Measurements from ENCODE around the gene TUBB4B. TPM values are rescaled to one million over a fixed set of nuclear protein-coding genes. Genes with fewer than 3 reads are reported as not detected.

The TUBB4B gene
- total RNA-seq, 1 donor from 2014 or later, result 312 TPM

DNA sequence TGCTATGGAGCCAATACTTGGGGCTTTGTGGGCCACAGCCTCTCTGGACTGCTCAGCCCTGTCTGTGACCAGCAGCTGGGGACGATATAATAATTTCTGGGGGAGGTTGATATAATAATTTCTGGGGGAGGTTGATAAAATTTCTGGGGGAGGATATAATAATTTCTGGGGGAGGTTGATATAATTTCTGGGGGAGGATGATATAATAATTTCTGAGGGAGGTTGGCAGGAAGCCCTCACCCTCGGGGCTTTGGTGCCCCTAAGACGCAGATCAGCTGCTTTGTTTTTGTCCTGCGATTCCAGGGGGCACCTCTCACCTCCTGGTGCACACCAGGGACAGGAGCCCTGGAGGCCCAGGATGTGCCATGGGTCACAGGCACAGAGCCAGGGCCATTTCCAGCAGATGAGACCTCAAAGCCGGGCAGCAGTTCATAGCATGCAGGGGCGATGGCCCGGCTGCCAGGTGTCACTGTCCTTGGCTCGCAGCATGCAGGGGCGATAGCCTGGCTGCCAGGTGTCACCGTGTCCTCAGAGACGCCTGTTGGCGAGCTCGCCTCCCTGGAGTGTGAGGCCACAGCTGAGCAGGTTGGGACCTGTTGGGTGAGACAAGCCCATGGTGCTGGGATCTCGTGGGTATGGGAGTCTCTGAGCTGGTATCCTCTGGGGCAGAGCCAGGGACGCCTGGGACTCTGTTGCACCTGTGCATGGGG lies 32.7 kb downstream of the TUBB4B start:
- Histone ChIP-seq H3K27me3 (no peaks in the 10 kb centered on the region), H3K4me3 (no peak overlapping the region), H3K4me1 (peaks cover 46% of the 10 kb centered on the region), H3K36me3 (peaks cover 0 to 11% of the 10 kb centered on the region in 2 donors), H3K9me3 (no peaks in the 10 kb centered on the region), H3K27ac (no peak overlapping the region)
- intact Hi-C loops (cut with DNase I), result no loop called here
- no peak for DNase-seq (ENCODE audit: extremely low spot score in 2 of 2)
- TF ChIP-seq POLR2AphosphoS5 (IDR thresholded peaks at IDR 0.05; ENCODE audit: insufficient read depth in 1 of 2, low read depth in 1 of 2), result no peak
- TF ChIP-seq, protein P1, sequence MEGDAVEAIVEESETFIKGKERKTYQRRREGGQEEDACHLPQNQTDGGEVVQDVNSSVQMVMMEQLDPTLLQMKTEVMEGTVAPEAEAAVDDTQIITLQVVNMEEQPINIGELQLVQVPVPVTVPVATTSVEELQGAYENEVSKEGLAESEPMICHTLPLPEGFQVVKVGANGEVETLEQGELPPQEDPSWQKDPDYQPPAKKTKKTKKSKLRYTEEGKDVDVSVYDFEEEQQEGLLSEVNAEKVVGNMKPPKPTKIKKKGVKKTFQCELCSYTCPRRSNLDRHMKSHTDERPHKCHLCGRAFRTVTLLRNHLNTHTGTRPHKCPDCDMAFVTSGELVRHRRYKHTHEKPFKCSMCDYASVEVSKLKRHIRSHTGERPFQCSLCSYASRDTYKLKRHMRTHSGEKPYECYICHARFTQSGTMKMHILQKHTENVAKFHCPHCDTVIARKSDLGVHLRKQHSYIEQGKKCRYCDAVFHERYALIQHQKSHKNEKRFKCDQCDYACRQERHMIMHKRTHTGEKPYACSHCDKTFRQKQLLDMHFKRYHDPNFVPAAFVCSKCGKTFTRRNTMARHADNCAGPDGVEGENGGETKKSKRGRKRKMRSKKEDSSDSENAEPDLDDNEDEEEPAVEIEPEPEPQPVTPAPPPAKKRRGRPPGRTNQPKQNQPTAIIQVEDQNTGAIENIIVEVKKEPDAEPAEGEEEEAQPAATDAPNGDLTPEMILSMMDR (IDR thresholded peaks at IDR 0.05), result no peak

DNA sequence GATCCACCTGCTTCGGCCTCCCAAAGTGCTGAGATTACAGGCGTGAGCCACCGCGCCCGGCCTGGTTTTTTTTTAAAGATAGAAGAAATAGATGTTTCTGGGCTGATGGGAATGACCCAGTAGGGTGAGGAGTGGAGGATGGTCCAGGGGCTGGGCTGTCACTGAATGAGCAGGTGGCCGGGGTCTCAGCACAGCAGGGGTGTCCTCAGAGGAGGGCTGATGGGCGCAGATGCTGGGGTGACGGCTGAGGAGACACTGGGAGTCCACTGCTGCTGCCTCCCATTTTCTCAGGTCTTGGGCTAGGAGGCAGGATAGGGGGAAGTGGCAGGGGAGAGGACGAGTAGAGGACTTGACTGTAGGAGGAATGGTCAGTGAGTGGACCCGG lies 34.1 kb downstream of the TUBB4B start:
- Histone ChIP-seq H3K9me3 (no peaks in the 10 kb centered on the region), H3K4me1 (peaks cover 39% of the 10 kb centered on the region), H3K4me3 (no peak overlapping the region), H3K27ac (no peak overlapping the region), H3K36me3 (peaks cover 0 to 11% of the 10 kb centered on the region in 2 donors), H3K27me3 (no peaks in the 10 kb centered on the region)
- intact Hi-C loops (cut with DNase I), result no loop called here
- TF ChIP-seq POLR2AphosphoS5 (IDR thresholded peaks at IDR 0.05; ENCODE audit: insufficient read depth in 1 of 2, low read depth in 1 of 2), result no peak
- TF ChIP-seq, protein P1 (IDR thresholded peaks at IDR 0.05), result no peak
- TF ChIP-seq POLR2A (IDR thresholded peaks at IDR 0.05), result no peak
- DNase-seq (ENCODE audit: extremely low spot score in 2 of 2), result no peak

DNA sequence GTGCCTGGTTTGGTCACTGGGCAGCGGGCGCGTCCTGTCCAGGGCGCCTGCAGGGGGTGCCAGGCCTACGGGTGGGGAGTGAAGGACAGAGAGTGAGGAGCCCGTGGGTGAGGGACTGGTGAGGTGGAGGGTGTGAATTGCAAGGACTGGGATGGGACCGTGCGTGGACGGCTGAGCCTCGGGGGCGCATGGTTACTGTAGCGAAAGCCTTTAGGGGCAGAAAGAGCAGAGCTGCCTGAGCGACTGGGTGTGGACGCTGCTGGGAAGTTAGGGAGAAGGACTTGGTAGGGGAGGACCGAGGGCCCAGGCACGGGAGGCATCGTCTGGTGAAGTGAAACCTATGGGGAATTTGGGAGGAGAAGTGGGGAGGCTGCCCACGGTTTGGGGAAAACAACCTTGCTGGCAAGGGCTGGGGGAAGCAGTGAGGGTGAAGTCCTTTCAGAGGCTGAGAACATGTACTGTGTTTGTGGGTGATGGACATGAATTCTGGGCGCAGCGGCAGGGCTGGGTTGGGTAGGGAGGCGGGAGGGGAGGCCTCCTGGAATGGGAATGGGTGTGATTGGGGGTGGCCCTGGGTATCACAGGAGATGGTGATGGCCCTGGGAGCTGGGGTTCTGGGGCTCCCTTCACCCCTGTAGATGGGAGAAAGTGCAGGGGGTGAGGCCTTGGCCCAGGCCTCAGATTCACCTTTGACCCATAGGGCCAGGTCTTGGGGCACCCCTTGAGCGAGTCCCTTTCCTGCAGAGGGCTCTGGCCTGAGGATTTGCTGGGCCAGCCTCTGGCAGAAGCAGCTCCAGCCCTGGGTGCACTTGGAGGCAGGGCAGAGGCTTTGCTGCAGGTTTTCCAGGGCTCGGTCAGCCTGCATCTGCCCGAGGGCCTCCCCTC lies 34.7 kb downstream of the TUBB4B start:
- Histone ChIP-seq H3K4me3 (no peak overlapping the region), H3K9me3 (no peaks in the 10 kb centered on the region), H3K4me1 (peaks cover 44% of the 10 kb centered on the region), H3K27ac (no peak overlapping the region), H3K36me3 (peaks cover 0 to 11% of the 10 kb centered on the region in 2 donors), H3K27me3 (no peaks in the 10 kb centered on the region)
- peak in 1 of 2 donors; percentile 83 for DNase-seq (ENCODE audit: extremely low spot score in 2 of 2)
- intact Hi-C loops (cut with DNase I), result no loop called here
- TF ChIP-seq, protein P1 (IDR thresholded peaks at IDR 0.05), result no peak

DNA sequence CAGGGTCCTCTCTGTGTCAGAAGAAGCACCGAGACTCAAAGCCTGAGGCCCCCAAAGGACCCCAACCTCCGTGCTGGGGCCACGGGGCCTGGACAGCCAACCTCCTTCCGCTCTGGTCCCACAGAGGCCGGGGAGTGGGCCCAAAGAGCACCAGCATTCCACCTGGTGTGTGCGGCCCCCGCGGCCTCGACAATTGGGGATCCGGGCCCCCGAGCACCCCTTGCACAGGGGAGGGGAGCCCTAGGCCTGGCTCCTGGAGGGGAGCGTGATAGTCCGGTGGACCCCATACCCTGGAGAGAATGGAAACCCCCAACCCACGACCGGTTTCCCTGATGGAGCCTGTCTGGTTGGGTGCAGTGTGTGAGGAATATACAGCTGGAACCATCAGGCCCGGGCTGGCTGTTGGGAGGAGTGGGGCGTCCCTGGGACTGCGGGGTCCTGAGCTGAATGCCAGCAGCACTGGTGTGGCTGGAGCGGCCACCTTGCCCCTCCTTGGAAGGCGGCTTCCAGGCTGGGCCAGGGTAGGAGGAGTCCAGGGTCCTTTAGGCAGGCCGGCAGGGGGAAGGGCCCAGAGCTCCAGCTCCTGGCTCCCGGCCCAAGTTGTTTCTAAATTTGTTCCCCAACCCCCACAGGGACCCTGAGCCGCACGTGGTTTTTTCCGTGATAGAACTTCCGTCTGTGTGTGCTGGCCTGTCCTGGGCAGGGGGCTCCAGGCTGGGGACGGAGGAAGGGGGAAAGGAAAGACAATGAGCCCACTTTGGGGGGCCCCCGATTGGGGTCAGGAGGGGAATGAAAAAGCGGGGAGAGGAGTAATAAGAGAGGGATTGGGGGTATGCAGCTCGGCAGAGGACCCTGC lies 35.6 kb downstream of the TUBB4B start:
- H3K9me3 ChIP-seq, result no peaks in the 10 kb centered on the region
- peaks cover 0 to 11% of the 10 kb centered on the region in 2 donors for H3K36me3 ChIP-seq
- no peaks in the 10 kb centered on the region for H3K27me3 ChIP-seq
- TF ChIP-seq, protein P1 (IDR thresholded peaks at IDR 0.05), result no peak
- no peak for TF ChIP-seq POLR2AphosphoS5 (IDR thresholded peaks at IDR 0.05; ENCODE audit: insufficient read depth in 1 of 2, low read depth in 1 of 2)
- TF ChIP-seq POLR2A (IDR thresholded peaks at IDR 0.05), result no peak
- H3K4me1 ChIP-seq, result peaks cover 50% of the 10 kb centered on the region
- DNase-seq (ENCODE audit: extremely low spot score in 2 of 2), result peak in 1 of 2 donors; percentile 86
- intact Hi-C loops (cut with DNase I), result no loop called here
- H3K27ac ChIP-seq, result peak overlapping the region; percentile 78
- peak overlapping the region; percentile 46 to 63 for H3K4me3 ChIP-seq

Measured in vagina (tissue), 2 donors.